Measurements from ENCODE around the gene COL23A1. TPM values are rescaled to one million over a fixed set of nuclear protein-coding genes. Genes with fewer than 3 reads are reported as not detected.

The COL23A1 gene
- total RNA-seq, 4 donors from 2014 or later: 0.44 to 0.65 (median 0.57) TPM; not detected in 1

- TF ChIP-seq CTCF (IDR thresholded peaks at IDR 0.05; ENCODE audit: low read depth): no peak
These were observed 305.2 kb downstream of the COL23A1 start for GRCh38 chr5:178284996-178285395.

GRCh38 chr5:178284093-178284675 lies 306.0 kb downstream of the COL23A1 start:
- TF ChIP-seq CTCF (IDR thresholded peaks at IDR 0.05; ENCODE audit: low read depth): no peak

GRCh38 chr5:178283520-178283919 lies 306.7 kb downstream of the COL23A1 start:
- TF ChIP-seq CTCF (IDR thresholded peaks at IDR 0.05; ENCODE audit: low read depth): no peak

- no peak for TF ChIP-seq CTCF (IDR thresholded peaks at IDR 0.05; ENCODE audit: low read depth)
These were observed 307.8 kb downstream of the COL23A1 start for GRCh38 chr5:178282391-178282790.

GRCh38 chr5:178281331-178281730 lies 308.9 kb downstream of the COL23A1 start:
- no peak for TF ChIP-seq CTCF (IDR thresholded peaks at IDR 0.05; ENCODE audit: low read depth)

- no peak for TF ChIP-seq CTCF (IDR thresholded peaks at IDR 0.05; ENCODE audit: low read depth)
These were observed 309.6 kb downstream of the COL23A1 start for GRCh38 chr5:178280631-178281030.

GRCh38 chr5:178279723-178280438 lies 310.3 kb downstream of the COL23A1 start:
- TF ChIP-seq CTCF (IDR thresholded peaks at IDR 0.05; ENCODE audit: low read depth): no peak
